Natural killer cell (primary cell): ENCODE data around the gene CTAG1B. TPM values are rescaled to one million over a fixed set of nuclear protein-coding genes. Genes with fewer than 3 reads are reported as not detected.

Source experiments
- ATAC-seq, 3 donors: fragments of 150-1000 bp in 2 of 3; fragments of 200-7000 bp in 1 of 3; cut with Tn5 transposase; 1 replicate in 1 of 3; 2 replicates in 2 of 3; pipeline ENCODE4 v1.10.0; 2021; ENCODE audit warnings: mild to moderate bottlenecking in 2 of 3, moderate library complexity in 2 of 3
- DNase-seq, 2 donors: peaks; one replicate each; pipeline versions ENCODE4 v3.0.0 to v3.0.0-alpha.2; 2013 to 2021; ENCODE audit warnings: mixed read lengths in 1 of 2
- H3K27ac ChIP-seq: one replicate; pipeline ENCODE4 v1.5.1; 2013; ENCODE audit warnings: mild to moderate bottlenecking, low read length
- H3K27me3 ChIP-seq: one replicate; pipeline ENCODE4 v1.6.1; 2013; ENCODE audit warnings: low read length; ENCODE audit not compliant: control insufficient read depth, insufficient read depth
- H3K36me3 ChIP-seq: one replicate; pipeline ENCODE4 v1.6.1; 2013; ENCODE audit warnings: low read length; ENCODE audit not compliant: control insufficient read depth, insufficient read depth
- H3K4me1 ChIP-seq: one replicate; pipeline ENCODE4 v1.6.1; 2013; ENCODE audit warnings: low read length; ENCODE audit not compliant: control insufficient read depth, insufficient read depth
- H3K4me3 ChIP-seq: one replicate; pipeline ENCODE4 v1.5.1; 2013; ENCODE audit warnings: low read length
- H3K9me3 ChIP-seq: one replicate; pipeline ENCODE4 v1.6.1; 2013; ENCODE audit warnings: low read length; ENCODE audit not compliant: control insufficient read depth, insufficient read depth
- H3K27ac Mint-ChIP-seq, 2 donors: one replicate each; pipeline ENCODE4 v1.8.0; 2022; ENCODE audit warnings: mild to moderate bottlenecking in 2 of 2, mixed read lengths in 2 of 2, moderate library complexity in 1 of 2
- H3K27me3 Mint-ChIP-seq, 2 donors: one replicate each; pipeline ENCODE4 v1.8.0; 2022; ENCODE audit warnings: low read depth in 2 of 2, mixed read lengths in 2 of 2
- H3K36me3 Mint-ChIP-seq: one replicate; pipeline ENCODE4 v1.8.0; 2022; ENCODE audit warnings: mixed read lengths
- H3K4me1 Mint-ChIP-seq, 2 donors: one replicate each; pipeline ENCODE4 v1.8.0; 2022; ENCODE audit warnings: mixed read lengths in 2 of 2
- H3K4me3 Mint-ChIP-seq: one replicate; pipeline ENCODE4 v1.8.0; 2022; ENCODE audit warnings: mild to moderate bottlenecking, moderate library complexity, mixed read lengths
- H3K9me3 Mint-ChIP-seq, 2 donors: one replicate each; pipeline ENCODE4 v1.8.0; 2022; ENCODE audit warnings: mixed read lengths in 2 of 2
- WGBS: methylation state at CpG from one replicate; pipeline ENCODE4 v1.1.7; 2013; ENCODE audit warnings: missing lambda C conversion rate; ENCODE audit not compliant: insufficient coverage; 5-methylcytosine and 5-hydroxymethylcytosine counted together
- intact Hi-C: fragments of 100-400 bp; cut with micrococcal nuclease; formaldehyde crosslinking; loops from one replicate; pipeline ENCODE4 v1.14.2; 2022
- total RNA-seq, 4 donors: library from RNA; stranded (reverse); fragments of 120-200 nt in 1 of 4; gene quantifications; one replicate each; pipeline versions ENCODE4 v1.2.3 to v1.2.4, GENCODE V29; 2013 to 2022
- TF ChIP-seq, protein P1 (sequence below): fragments of 200-600 bp; IDR thresholded peaks from one replicate; pipeline ENCODE4 v1.8.0; 2022; ENCODE audit warnings: antibody characterized with exemption

Gene CTAG1B
- total RNA-seq, 3 donors from 2014 or later (not counting 1 experiment from before 2014, with no cell fraction given): not detected

GRCh38 chrX:154599531-154599930 is 19.6 kb downstream of the CTAG1B start:
- H3K27ac Mint-ChIP-seq: peak overlapping the region in 1 of 2 donors; percentile 15
- no peak overlapping the region for H3K4me3 Mint-ChIP-seq
- H3K36me3 Mint-ChIP-seq: no peaks in the 10 kb centered on the region
- H3K9me3 Mint-ChIP-seq: no peaks in the 10 kb centered on the region
- H3K27me3 Mint-ChIP-seq: peaks cover 2 to 6% of the 10 kb centered on the region in 2 donors
- Histone ChIP-seq H3K36me3 (no peaks in the 10 kb centered on the region), H3K4me3 (no peak overlapping the region), H3K27ac (no peak overlapping the region), H3K27me3 (no peaks in the 10 kb centered on the region), H3K9me3 (no peaks in the 10 kb centered on the region), H3K4me1 (peaks cover 15% of the 10 kb centered on the region)
- DNase-seq (no peak), ATAC-seq (no peak)
- H3K4me1 Mint-ChIP-seq: peaks cover 19 to 26% of the 10 kb centered on the region in 2 donors
- WGBS: 95% methylated on average over 14 of the region's 14 CpGs
- intact Hi-C loops: no loop called here
- TF ChIP-seq, protein P1, sequence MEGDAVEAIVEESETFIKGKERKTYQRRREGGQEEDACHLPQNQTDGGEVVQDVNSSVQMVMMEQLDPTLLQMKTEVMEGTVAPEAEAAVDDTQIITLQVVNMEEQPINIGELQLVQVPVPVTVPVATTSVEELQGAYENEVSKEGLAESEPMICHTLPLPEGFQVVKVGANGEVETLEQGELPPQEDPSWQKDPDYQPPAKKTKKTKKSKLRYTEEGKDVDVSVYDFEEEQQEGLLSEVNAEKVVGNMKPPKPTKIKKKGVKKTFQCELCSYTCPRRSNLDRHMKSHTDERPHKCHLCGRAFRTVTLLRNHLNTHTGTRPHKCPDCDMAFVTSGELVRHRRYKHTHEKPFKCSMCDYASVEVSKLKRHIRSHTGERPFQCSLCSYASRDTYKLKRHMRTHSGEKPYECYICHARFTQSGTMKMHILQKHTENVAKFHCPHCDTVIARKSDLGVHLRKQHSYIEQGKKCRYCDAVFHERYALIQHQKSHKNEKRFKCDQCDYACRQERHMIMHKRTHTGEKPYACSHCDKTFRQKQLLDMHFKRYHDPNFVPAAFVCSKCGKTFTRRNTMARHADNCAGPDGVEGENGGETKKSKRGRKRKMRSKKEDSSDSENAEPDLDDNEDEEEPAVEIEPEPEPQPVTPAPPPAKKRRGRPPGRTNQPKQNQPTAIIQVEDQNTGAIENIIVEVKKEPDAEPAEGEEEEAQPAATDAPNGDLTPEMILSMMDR: no peak

DNA sequence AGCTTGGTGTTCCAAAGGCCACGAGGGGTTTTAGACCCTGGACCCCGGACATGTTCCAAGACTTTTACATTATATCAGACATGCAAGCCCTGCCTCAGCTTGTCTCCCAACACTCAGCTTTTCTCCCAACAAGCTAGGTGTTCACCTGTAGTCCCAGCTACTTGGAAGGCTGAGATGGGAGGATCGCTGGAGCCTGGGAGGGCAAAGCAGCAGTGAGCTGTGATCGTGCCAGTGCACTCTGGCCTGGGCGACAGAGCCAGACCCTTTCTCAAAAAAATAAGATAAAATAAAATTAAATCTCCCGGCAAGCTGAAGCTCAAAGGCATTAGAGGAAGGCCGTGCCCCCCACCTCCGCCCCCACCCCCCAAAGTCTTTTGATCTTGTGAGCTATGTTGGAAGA is 20.4 kb downstream of the CTAG1B start:
- H3K4me3 Mint-ChIP-seq: no peak overlapping the region
- no peak for DNase-seq
- H3K27ac Mint-ChIP-seq: no peak overlapping the region
- no peaks in the 10 kb centered on the region for H3K36me3 Mint-ChIP-seq
- TF ChIP-seq, protein P1: no peak
- Histone ChIP-seq H3K4me3 (no peak overlapping the region), H3K9me3 (no peaks in the 10 kb centered on the region), H3K27ac (no peak overlapping the region), H3K27me3 (no peaks in the 10 kb centered on the region), H3K36me3 (no peaks in the 10 kb centered on the region), H3K4me1 (peaks cover 15% of the 10 kb centered on the region)
- peaks cover 2 to 6% of the 10 kb centered on the region in 2 donors for H3K27me3 Mint-ChIP-seq
- no peak for ATAC-seq
- intact Hi-C loops: no loop called here
- peaks cover 19 to 26% of the 10 kb centered on the region in 2 donors for H3K4me1 Mint-ChIP-seq
- WGBS: 95% methylated on average over 3 of the region's 8 CpGs
- H3K9me3 Mint-ChIP-seq: no peaks in the 10 kb centered on the region

GRCh38 chrX:154597221-154597620 is 21.9 kb downstream of the CTAG1B start:
- Mint-ChIP-seq H3K27me3 (peaks cover 2 to 6% of the 10 kb centered on the region in 2 donors), H3K27ac (no peak overlapping the region), H3K4me1 (peaks cover 19 to 26% of the 10 kb centered on the region in 2 donors), H3K9me3 (no peaks in the 10 kb centered on the region), H3K4me3 (no peak overlapping the region), H3K36me3 (no peaks in the 10 kb centered on the region)
- Histone ChIP-seq H3K36me3 (no peaks in the 10 kb centered on the region), H3K9me3 (no peaks in the 10 kb centered on the region), H3K4me1 (peaks cover 15% of the 10 kb centered on the region), H3K27ac (no peak overlapping the region), H3K4me3 (no peak overlapping the region), H3K27me3 (no peaks in the 10 kb centered on the region)
- intact Hi-C loops: no loop called here
- no peak for DNase-seq
- TF ChIP-seq, protein P1: no peak
- WGBS: 96% methylated on average over 8 of the region's 12 CpGs
- no peak for ATAC-seq

GRCh38 chrX:154596290-154596929 is 22.7 kb downstream of the CTAG1B start:
- no peaks in the 10 kb centered on the region for H3K9me3 Mint-ChIP-seq
- Histone ChIP-seq H3K36me3 (no peaks in the 10 kb centered on the region), H3K4me1 (peaks cover 15% of the 10 kb centered on the region), H3K27ac (no peak overlapping the region), H3K4me3 (no peak overlapping the region), H3K9me3 (no peaks in the 10 kb centered on the region), H3K27me3 (no peaks in the 10 kb centered on the region)
- H3K27me3 Mint-ChIP-seq: peaks cover 0 to under 1% of the 10 kb centered on the region in 2 donors
- ATAC-seq (peak; percentile 67 to 91 (median 85)), DNase-seq (peak in 1 of 2 donors; percentile 16)
- TF ChIP-seq, protein P1: no peak
- intact Hi-C loops: no loop called here
- H3K27ac Mint-ChIP-seq: no peak overlapping the region
- no CpG with 5 or more reads among the region's 3 CpGs for WGBS
- H3K4me1 Mint-ChIP-seq: peaks cover 19 to 26% of the 10 kb centered on the region in 2 donors
- H3K36me3 Mint-ChIP-seq: no peaks in the 10 kb centered on the region
- no peak overlapping the region for H3K4me3 Mint-ChIP-seq
